Neural cell (in vitro differentiated cells): Measurements from ENCODE around the gene MRTFA. TPM values are rescaled to one million over a fixed set of nuclear protein-coding genes. Genes with fewer than 3 reads are reported as not detected.

Experiments used
- H2AFZ ChIP-seq: fragments of 200-600, 300-800 bp; sonication (generic), shearing (Covaris generic); 2 replicates; pipeline ENCODE4 v1.6.0; 2014; ENCODE audit warnings: low read depth, mild to moderate bottlenecking, antibody characterized with exemption, low read length, moderate library complexity
- H3F3A ChIP-seq: fragments of 200-600 bp; shearing (Covaris generic); 2 replicates; pipeline ENCODE4 v1.6.1; 2016; ENCODE audit warnings: mild to moderate bottlenecking, moderate library complexity, mixed read lengths, antibody characterized with exemption, low read length; ENCODE audit not compliant: insufficient read depth, poor library complexity, severe bottlenecking
- H3K27ac ChIP-seq: fragments of 200-600, 300-800 bp; sonication (generic), shearing (Covaris generic); 2 replicates; pipeline ENCODE4 v1.5.1; 2014; ENCODE audit warnings: mild to moderate bottlenecking, low read length, moderate library complexity
- H3K27me3 ChIP-seq: fragments of 300-800, 200-600 bp; sonication (generic), shearing (Covaris generic); 2 replicates; pipeline ENCODE4 v1.6.0; 2014; ENCODE audit warnings: mild to moderate bottlenecking, low read depth, low read length, moderate library complexity; ENCODE audit not compliant: insufficient read depth
- H3K36me3 ChIP-seq: fragments of 300-800, 200-600 bp; sonication (generic), shearing (Covaris generic); 2 replicates; pipeline ENCODE4 v1.5.1; 2014; ENCODE audit warnings: mild to moderate bottlenecking, antibody characterized with exemption, low read length, moderate library complexity; ENCODE audit not compliant: insufficient read depth
- H3K4me2 ChIP-seq: fragments of 300-800, 200-600 bp; sonication (generic), shearing (Covaris generic); 2 replicates; pipeline ENCODE4 v1.6.0; 2014; ENCODE audit warnings: mild to moderate bottlenecking, low read length
- H3K4me3 ChIP-seq: fragments of 300-800, 200-600 bp; sonication (generic), shearing (Covaris generic); 2 replicates; pipeline ENCODE4 v1.5.1; 2014; ENCODE audit warnings: mild to moderate bottlenecking, low read length, moderate library complexity
- H3K79me2 ChIP-seq: fragments of 200-600 bp; shearing (Covaris generic); replicated peaks from 2 replicates; pipeline ENCODE4 v1.6.0; 2014; ENCODE audit warnings: mild to moderate bottlenecking, low read length, moderate library complexity; ENCODE audit not compliant: insufficient read depth
- H3K9ac ChIP-seq: fragments of 300-800, 200-600 bp; sonication (generic), shearing (Covaris generic); 2 replicates; pipeline ENCODE4 v1.6.1; 2016; ENCODE audit warnings: mild to moderate bottlenecking, low read length, mixed read lengths
- H3K9me2 ChIP-seq: fragments of 200-600 bp; shearing (Covaris generic); 2 replicates; pipeline ENCODE4 v1.6.1; 2016; ENCODE audit warnings: mild to moderate bottlenecking, low read length, mixed read lengths; ENCODE audit not compliant: insufficient read depth
- H3K9me3 ChIP-seq: fragments of 200-600, 300-800 bp; sonication (generic), shearing (Covaris generic); 2 replicates; pipeline ENCODE4 v1.6.1; 2016; ENCODE audit warnings: mild to moderate bottlenecking, mixed run types, low read length, moderate library complexity, mixed read lengths
- H4K20me1 ChIP-seq: fragments of 200-600 bp; shearing (Covaris generic); 2 replicates; pipeline ENCODE4 v1.6.1; 2016; ENCODE audit warnings: mild to moderate bottlenecking, mixed run types; ENCODE audit not compliant: insufficient read depth
- CTCF ChIP-seq: fragments of 450-650 bp; IDR thresholded peaks from 2 replicates; pipeline ENCODE4 v1.5.1; 2014; ENCODE audit warnings: antibody characterized with exemption, mild to moderate bottlenecking, moderate library complexity; ENCODE audit not compliant: poor library complexity, severe bottlenecking
- EP300 ChIP-seq: fragments of 450-650 bp; conservative IDR thresholded peaks from 2 replicates; pipeline ENCODE4 v1.6.1; 2014; ENCODE audit warnings: antibody characterized with exemption, mild to moderate bottlenecking, moderate library complexity; ENCODE audit not compliant: poor library complexity, severe bottlenecking
- EZH2 ChIP-seq: fragments of 200-600, 300-800 bp; shearing (Covaris generic), sonication (generic); IDR thresholded peaks from 2 replicates; pipeline ENCODE4 v1.6.1; 2014; ENCODE audit warnings: antibody characterized with exemption, low read length, borderline replicate concordance, mild to moderate bottlenecking; ENCODE audit not compliant: insufficient read depth, poor library complexity, severe bottlenecking
- MXI1 ChIP-seq: fragments of 450-650 bp; conservative IDR thresholded peaks from 2 replicates; pipeline ENCODE4 v1.6.1; 2014; ENCODE audit warnings: antibody characterized with exemption, mild to moderate bottlenecking; ENCODE audit not compliant: poor library complexity, severe bottlenecking
- POLR2AphosphoS5 ChIP-seq: IDR thresholded peaks from 2 replicates; pipeline ENCODE4 v1.6.1; 2012
- RAD21 ChIP-seq: fragments of 450-650 bp; conservative IDR thresholded peaks from 2 replicates; pipeline ENCODE4 v1.6.1; 2014; ENCODE audit warnings: antibody characterized with exemption, mild to moderate bottlenecking, moderate library complexity
- REST ChIP-seq: IDR thresholded peaks from 2 replicates; pipeline ENCODE4 v1.6.1; 2012; ENCODE audit warnings: borderline replicate concordance
- SMC3 ChIP-seq: fragments of 450-650 bp; conservative IDR thresholded peaks from 2 replicates; pipeline ENCODE4 v1.6.1; 2014; ENCODE audit warnings: antibody characterized with exemption, mild to moderate bottlenecking, moderate library complexity; ENCODE audit not compliant: poor library complexity
- TAF1 ChIP-seq: IDR thresholded peaks from 2 replicates; pipeline ENCODE4 v1.6.1; 2012; ENCODE audit warnings: low read depth
- polyA plus RNA-seq: library from polyadenylated mRNA; depleted of rRNA; stranded (reverse); fragments of >200 nt; gene quantifications from 2 replicates; pipeline ENCODE4 v1.2.3, GENCODE V29; 2014

The MRTFA gene
- polyA plus RNA-seq, 1 donor from 2014 or later = 19.3 TPM

GRCh38 chr22:40480996-40481395, 155.5 kb downstream of the MRTFA start:
- no peak for TF ChIP-seq REST
- TF ChIP-seq EZH2 = no peak
- TF ChIP-seq RAD21 = no peak
- no peak for TF ChIP-seq SMC3
- TF ChIP-seq CTCF = no peak
- no peak for TF ChIP-seq EP300
- no peak for TF ChIP-seq TAF1
- no peak for TF ChIP-seq MXI1
- TF ChIP-seq POLR2AphosphoS5 = no peak
- no peaks in the 10 kb centered on the region for H3K9me2 ChIP-seq
- H3K4me3 ChIP-seq = no peak overlapping the region
- no peaks in the 10 kb centered on the region for H3K36me3 ChIP-seq
- peaks cover 3% of the 10 kb centered on the region for H3K79me2 ChIP-seq
- H3K9ac ChIP-seq = no peak overlapping the region
- no peak overlapping the region for H2AFZ ChIP-seq
- H3F3A ChIP-seq = no peaks in the 10 kb centered on the region
- no peaks in the 10 kb centered on the region for H4K20me1 ChIP-seq
- H3K9me3 ChIP-seq = no peaks in the 10 kb centered on the region
- no peaks in the 10 kb centered on the region for H3K27me3 ChIP-seq
- H3K4me2 ChIP-seq = no peak overlapping the region
- no peak overlapping the region for H3K27ac ChIP-seq

- TF ChIP-seq EP300 (no peak), EZH2 (no peak), CTCF (no peak), RAD21 (no peak), MXI1 (no peak), POLR2AphosphoS5 (no peak), SMC3 (no peak), TAF1 (no peak), REST (no peak)
- no peaks in the 10 kb centered on the region for H4K20me1 ChIP-seq
- no peaks in the 10 kb centered on the region for H3K9me3 ChIP-seq
- H3K27ac ChIP-seq = no peak overlapping the region
- H3K9me2 ChIP-seq = no peaks in the 10 kb centered on the region
- H3K79me2 ChIP-seq = peaks cover 3% of the 10 kb centered on the region
- no peak overlapping the region for H2AFZ ChIP-seq
- H3K27me3 ChIP-seq = no peaks in the 10 kb centered on the region
- H3K36me3 ChIP-seq = no peaks in the 10 kb centered on the region
- H3F3A ChIP-seq = no peaks in the 10 kb centered on the region
- H3K4me3 ChIP-seq = no peak overlapping the region
- H3K9ac ChIP-seq = no peak overlapping the region
- no peak overlapping the region for H3K4me2 ChIP-seq
These were observed 156.5 kb downstream of the MRTFA start for GRCh38 chr22:40479887-40480538.
